ENCODE results near the gene ADPRHL1.

DNA sequence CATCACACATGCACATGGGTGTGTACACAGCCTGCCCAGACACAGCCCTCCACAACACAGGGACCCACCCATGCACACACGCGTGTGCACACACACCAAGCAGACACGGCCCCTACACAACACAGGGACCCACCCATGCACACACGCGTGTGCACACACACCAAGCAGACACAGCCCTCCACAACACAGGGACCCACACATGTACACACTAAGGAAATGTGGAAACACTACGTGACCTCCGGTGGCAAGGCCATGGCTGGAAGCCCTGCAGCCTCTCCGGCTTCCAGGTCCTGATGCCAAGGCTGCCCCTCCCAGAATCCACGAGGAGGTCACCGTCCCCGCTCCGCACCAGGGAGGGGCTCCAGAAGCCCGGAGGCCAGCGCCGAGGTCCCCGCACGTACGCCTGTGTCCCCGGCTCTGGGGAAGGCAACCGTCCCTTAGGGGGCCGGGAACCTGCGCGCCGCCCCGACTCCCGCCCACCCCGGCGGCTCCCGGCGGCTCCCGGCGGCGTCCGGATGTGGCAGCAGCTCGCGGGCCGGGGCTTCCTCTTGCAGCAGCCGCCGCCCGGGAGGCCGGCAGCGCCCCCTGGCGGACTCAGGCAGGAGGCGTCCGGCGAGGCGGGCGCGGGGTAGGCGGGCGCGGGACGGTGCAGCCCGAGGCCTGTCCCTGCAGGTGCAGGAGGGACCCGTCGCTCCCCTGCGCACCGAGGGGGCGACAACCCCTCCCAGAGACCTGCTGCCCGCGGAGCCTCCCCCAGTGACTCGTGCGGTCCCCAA is 59.5 kb downstream of the ADPRHL1 start:
- TF ChIP-seq, protein P1, sequence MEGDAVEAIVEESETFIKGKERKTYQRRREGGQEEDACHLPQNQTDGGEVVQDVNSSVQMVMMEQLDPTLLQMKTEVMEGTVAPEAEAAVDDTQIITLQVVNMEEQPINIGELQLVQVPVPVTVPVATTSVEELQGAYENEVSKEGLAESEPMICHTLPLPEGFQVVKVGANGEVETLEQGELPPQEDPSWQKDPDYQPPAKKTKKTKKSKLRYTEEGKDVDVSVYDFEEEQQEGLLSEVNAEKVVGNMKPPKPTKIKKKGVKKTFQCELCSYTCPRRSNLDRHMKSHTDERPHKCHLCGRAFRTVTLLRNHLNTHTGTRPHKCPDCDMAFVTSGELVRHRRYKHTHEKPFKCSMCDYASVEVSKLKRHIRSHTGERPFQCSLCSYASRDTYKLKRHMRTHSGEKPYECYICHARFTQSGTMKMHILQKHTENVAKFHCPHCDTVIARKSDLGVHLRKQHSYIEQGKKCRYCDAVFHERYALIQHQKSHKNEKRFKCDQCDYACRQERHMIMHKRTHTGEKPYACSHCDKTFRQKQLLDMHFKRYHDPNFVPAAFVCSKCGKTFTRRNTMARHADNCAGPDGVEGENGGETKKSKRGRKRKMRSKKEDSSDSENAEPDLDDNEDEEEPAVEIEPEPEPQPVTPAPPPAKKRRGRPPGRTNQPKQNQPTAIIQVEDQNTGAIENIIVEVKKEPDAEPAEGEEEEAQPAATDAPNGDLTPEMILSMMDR (IDR thresholded peaks at IDR 0.05; ENCODE audit: low read depth, low read length, missing input control) = peak; percentile 86
- TF ChIP-seq YY1 (IDR thresholded peaks at IDR 0.05) = no peak
- TF ChIP-seq, protein P2, sequence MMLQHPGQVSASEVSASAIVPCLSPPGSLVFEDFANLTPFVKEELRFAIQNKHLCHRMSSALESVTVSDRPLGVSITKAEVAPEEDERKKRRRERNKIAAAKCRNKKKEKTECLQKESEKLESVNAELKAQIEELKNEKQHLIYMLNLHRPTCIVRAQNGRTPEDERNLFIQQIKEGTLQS (IDR thresholded peaks at IDR 0.05) = no peak
- no peak for TF ChIP-seq JUND (IDR thresholded peaks at IDR 0.05)
- TF ChIP-seq RAD21 (IDR thresholded peaks at IDR 0.05) = peak; percentile 48 to 71
- no peak for TF ChIP-seq EGR1 (IDR thresholded peaks at IDR 0.05; ENCODE audit: low read depth in 2 of 2)
- TF ChIP-seq, protein P3, sequence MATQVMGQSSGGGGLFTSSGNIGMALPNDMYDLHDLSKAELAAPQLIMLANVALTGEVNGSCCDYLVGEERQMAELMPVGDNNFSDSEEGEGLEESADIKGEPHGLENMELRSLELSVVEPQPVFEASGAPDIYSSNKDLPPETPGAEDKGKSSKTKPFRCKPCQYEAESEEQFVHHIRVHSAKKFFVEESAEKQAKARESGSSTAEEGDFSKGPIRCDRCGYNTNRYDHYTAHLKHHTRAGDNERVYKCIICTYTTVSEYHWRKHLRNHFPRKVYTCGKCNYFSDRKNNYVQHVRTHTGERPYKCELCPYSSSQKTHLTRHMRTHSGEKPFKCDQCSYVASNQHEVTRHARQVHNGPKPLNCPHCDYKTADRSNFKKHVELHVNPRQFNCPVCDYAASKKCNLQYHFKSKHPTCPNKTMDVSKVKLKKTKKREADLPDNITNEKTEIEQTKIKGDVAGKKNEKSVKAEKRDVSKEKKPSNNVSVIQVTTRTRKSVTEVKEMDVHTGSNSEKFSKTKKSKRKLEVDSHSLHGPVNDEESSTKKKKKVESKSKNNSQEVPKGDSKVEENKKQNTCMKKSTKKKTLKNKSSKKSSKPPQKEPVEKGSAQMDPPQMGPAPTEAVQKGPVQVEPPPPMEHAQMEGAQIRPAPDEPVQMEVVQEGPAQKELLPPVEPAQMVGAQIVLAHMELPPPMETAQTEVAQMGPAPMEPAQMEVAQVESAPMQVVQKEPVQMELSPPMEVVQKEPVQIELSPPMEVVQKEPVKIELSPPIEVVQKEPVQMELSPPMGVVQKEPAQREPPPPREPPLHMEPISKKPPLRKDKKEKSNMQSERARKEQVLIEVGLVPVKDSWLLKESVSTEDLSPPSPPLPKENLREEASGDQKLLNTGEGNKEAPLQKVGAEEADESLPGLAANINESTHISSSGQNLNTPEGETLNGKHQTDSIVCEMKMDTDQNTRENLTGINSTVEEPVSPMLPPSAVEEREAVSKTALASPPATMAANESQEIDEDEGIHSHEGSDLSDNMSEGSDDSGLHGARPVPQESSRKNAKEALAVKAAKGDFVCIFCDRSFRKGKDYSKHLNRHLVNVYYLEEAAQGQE (IDR thresholded peaks at IDR 0.05) = no peak
- no peak for TF ChIP-seq TAF1 (conservative IDR thresholded peaks at IDR 0.05)
- TF ChIP-seq FOXA1 (IDR thresholded peaks at IDR 0.05) = no peak
